Esophagus squamous epithelium (tissue), 4 donors: ENCODE data around the gene HBA1.

Experiments
- POLR2A ChIP-seq, 4 donors: fragments of 450-650 bp; IDR thresholded peaks; one replicate each; pipeline ENCODE4 v1.6.1; 2017; ENCODE audit warnings: antibody characterized with exemption in 4 of 4, mild to moderate bottlenecking in 4 of 4, moderate library complexity in 3 of 4
- TF ChIP-seq, protein P1 (sequence below), 6 experiments: fragments of 450-650 bp in 4 of 6; fragments of 200-600 bp in 2 of 6; sonication (generic) in 2 of 6; IDR thresholded peaks; one replicate each; pipeline ENCODE4 v1.5.1; 2016 to 2019; ENCODE audit warnings: antibody characterized with exemption in 6 of 6, mild to moderate bottlenecking in 4 of 6, moderate library complexity in 4 of 6

DNA sequence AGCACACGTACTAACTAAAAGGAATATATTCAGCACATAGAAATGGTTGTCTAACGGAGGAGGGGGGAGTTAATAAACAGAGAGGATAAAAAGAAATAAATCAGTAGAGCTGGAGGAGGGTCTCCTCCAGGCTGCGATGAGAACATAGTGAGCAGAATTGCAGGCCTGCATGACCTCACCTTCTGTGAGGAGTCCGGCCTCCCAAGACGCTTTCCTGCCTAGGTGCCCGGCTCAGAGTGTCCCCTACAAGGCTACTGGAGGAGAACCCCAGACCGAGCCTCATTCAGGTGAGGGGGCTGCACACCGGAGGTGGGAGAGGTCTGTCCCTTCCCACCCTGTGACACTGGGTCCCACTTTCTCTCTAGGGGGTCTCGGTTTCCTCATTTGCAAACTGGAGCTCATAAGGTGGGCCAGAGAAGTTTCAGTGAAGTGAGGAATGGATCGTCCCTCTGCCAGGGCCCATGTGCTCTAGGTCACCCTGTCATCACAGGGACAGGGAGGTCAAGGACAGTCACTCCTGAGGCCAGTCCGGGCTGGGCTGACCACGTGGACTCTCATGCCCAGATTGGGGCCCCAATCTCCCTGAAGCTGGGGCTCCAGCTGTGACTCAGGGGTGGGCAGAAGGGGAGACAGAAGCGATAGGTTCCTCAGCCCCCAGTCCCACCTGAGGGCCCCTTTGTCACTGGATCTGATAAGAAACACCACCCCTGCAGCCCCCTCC lies 14.0 kb upstream of the HBA1 start:
- TF ChIP-seq, protein P1, sequence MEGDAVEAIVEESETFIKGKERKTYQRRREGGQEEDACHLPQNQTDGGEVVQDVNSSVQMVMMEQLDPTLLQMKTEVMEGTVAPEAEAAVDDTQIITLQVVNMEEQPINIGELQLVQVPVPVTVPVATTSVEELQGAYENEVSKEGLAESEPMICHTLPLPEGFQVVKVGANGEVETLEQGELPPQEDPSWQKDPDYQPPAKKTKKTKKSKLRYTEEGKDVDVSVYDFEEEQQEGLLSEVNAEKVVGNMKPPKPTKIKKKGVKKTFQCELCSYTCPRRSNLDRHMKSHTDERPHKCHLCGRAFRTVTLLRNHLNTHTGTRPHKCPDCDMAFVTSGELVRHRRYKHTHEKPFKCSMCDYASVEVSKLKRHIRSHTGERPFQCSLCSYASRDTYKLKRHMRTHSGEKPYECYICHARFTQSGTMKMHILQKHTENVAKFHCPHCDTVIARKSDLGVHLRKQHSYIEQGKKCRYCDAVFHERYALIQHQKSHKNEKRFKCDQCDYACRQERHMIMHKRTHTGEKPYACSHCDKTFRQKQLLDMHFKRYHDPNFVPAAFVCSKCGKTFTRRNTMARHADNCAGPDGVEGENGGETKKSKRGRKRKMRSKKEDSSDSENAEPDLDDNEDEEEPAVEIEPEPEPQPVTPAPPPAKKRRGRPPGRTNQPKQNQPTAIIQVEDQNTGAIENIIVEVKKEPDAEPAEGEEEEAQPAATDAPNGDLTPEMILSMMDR (IDR thresholded peaks at IDR 0.05): no peak
- no peak for TF ChIP-seq POLR2A (IDR thresholded peaks at IDR 0.05)
